HepG2 (cell line): Measurements from ENCODE around the gene ZG16. TPM values are rescaled to one million over a fixed set of nuclear protein-coding genes. Genes with fewer than 3 reads are reported as not detected.

ENCODE experiments used
- HOXA7 ChIP-seq: sonication (generic); formaldehyde crosslinking; IDR thresholded peaks from 2 replicates; pipeline ENCODE4 v1.8.1; 2022; ENCODE audit warnings: mild to moderate bottlenecking, missing genetic modification reagents, moderate library complexity
- REXO4 ChIP-seq: sonication (generic); formaldehyde crosslinking; IDR thresholded peaks from 2 replicates; pipeline ENCODE4 v1.8.0; 2022; ENCODE audit warnings: missing genetic modification reagents, mild to moderate bottlenecking, borderline replicate concordance
- ZNF30 ChIP-seq: sonication (generic); formaldehyde crosslinking; IDR thresholded peaks from 2 replicates; pipeline ENCODE4 v1.5.0; 2020; ENCODE audit warnings: mild to moderate bottlenecking, missing genetic modification reagents
- ZNF382 ChIP-seq: sonication (generic); formaldehyde crosslinking; IDR thresholded peaks from 2 replicates; pipeline ENCODE4 v1.5.0; 2020; ENCODE audit warnings: missing genetic modification reagents, mild to moderate bottlenecking, borderline replicate concordance
- ZNF883 ChIP-seq: sonication (generic); formaldehyde crosslinking; IDR thresholded peaks from 2 replicates; pipeline ENCODE4 v1.5.1; 2020; ENCODE audit warnings: mild to moderate bottlenecking, missing genetic modification reagents; ENCODE audit errors: not compliant biosample characterization
- polyA plus RNA-seq, 8 experiments: library from polyadenylated mRNA; depleted of rRNA in 3 of 8; stranded (reverse) in 7 of 8; unstranded in 1 of 8; fragments of >200 nt; fragmentation: Illumina TruSeq in 4 of 8; extraction: Trizol in 4 of 8; gene quantifications; 2 replicates each; pipeline versions ENCODE4 v1.2.1 to v1.2.3, GENCODE V29; 2011 to 2016; ENCODE audit warnings: low read depth in 4 of 8, missing spikeins in 1 of 8, mixed read lengths in 1 of 8; ENCODE audit not compliant: insufficient read depth in 1 of 8
- total RNA-seq, 5 experiments: library from RNA; depleted of rRNA; stranded (reverse); fragments of >200 nt; fragmentation: Illumina TruSeq; extraction: Trizol; gene quantifications; 2 replicates each; pipeline ENCODE4 v1.2.3, GENCODE V29; 2016; ENCODE audit warnings: low read depth in 1 of 5
- TF ChIP-seq, protein P1 (sequence below): sonication (generic); formaldehyde crosslinking; IDR thresholded peaks from 2 replicates; pipeline ENCODE4 v1.4.0; 2020; ENCODE audit warnings: mild to moderate bottlenecking, missing genetic modification reagents
- TF ChIP-seq, protein P2 (sequence below): sonication (generic); formaldehyde crosslinking; IDR thresholded peaks from 2 replicates; pipeline ENCODE4 v1.8.0; 2022; ENCODE audit warnings: low read depth, missing genetic modification reagents
- TF ChIP-seq, protein P3 (sequence below): sonication (generic); formaldehyde crosslinking; IDR thresholded peaks from 2 replicates; pipeline ENCODE4 v1.5.1; 2020; ENCODE audit warnings: mild to moderate bottlenecking, moderate library complexity, missing genetic modification reagents
- TF ChIP-seq, protein P4 (sequence below), 2 experiments: fragments of 450-650 bp in 1 of 2; sonication (generic) in 1 of 2; formaldehyde crosslinking in 1 of 2; IDR thresholded peaks; 2 replicates each; pipeline versions ENCODE4 v1.6.1 to v1.8.0; 2016 to 2022; ENCODE audit warnings: antibody characterized with exemption in 1 of 2, mild to moderate bottlenecking in 1 of 2, missing genetic modification reagents in 1 of 2

ZG16 gene
- total and polyA plus RNA-seq, 2 of the 13 experiments (the other 11 are each of a cell fraction or from before 2014, with no cell fraction given), result 0.04 to 0.07 TPM

DNA sequence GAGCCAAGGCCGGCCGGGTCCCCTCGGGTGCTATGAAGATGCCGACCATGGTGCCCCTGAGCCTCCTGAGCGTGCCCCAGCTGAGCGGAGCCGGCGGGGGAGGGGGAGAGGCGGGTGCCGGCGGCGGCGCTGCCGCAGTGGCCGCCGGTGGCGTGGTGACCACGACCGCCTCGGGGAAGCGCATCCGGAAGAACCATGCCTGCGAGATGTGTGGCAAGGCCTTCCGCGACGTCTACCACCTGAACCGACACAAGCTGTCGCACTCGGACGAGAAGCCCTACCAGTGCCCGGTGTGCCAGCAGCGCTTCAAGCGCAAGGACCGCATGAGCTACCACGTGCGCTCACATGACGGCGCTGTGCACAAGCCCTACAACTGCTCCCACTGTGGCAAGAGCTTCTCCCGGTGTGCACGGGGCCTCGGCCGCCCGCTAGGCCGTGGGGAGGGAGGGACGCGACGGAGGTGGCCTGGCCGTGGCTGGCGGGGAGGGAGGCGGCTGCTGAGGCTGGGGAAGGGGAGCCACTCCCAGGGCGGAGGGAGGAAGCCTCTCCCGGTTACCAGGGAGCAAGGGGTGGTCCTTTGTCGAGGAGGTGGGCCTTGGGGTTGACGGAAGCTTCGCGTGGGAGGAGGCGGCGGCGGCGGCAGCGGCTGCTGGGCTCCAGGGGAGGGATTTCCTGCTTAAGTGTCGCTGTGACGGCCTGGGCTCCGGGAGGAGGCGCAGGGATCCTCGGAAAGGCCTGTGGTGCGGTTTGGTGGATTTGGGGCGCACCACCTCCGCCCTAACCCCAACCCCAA, 29.6 kb downstream of the ZG16 start (continued):
- TF ChIP-seq, protein P1, sequence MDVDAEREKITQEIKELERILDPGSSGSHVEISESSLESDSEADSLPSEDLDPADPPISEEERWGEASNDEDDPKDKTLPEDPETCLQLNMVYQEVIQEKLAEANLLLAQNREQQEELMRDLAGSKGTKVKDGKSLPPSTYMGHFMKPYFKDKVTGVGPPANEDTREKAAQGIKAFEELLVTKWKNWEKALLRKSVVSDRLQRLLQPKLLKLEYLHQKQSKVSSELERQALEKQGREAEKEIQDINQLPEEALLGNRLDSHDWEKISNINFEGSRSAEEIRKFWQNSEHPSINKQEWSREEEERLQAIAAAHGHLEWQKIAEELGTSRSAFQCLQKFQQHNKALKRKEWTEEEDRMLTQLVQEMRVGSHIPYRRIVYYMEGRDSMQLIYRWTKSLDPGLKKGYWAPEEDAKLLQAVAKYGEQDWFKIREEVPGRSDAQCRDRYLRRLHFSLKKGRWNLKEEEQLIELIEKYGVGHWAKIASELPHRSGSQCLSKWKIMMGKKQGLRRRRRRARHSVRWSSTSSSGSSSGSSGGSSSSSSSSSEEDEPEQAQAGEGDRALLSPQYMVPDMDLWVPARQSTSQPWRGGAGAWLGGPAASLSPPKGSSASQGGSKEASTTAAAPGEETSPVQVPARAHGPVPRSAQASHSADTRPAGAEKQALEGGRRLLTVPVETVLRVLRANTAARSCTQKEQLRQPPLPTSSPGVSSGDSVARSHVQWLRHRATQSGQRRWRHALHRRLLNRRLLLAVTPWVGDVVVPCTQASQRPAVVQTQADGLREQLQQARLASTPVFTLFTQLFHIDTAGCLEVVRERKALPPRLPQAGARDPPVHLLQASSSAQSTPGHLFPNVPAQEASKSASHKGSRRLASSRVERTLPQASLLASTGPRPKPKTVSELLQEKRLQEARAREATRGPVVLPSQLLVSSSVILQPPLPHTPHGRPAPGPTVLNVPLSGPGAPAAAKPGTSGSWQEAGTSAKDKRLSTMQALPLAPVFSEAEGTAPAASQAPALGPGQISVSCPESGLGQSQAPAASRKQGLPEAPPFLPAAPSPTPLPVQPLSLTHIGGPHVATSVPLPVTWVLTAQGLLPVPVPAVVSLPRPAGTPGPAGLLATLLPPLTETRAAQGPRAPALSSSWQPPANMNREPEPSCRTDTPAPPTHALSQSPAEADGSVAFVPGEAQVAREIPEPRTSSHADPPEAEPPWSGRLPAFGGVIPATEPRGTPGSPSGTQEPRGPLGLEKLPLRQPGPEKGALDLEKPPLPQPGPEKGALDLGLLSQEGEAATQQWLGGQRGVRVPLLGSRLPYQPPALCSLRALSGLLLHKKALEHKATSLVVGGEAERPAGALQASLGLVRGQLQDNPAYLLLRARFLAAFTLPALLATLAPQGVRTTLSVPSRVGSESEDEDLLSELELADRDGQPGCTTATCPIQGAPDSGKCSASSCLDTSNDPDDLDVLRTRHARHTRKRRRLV, result peak; percentile 96
- TF ChIP-seq ZNF883 (CRISPR knock-in tag) (peak; percentile 99), ZNF382 (no peak), REXO4 (CRISPR knock-in tag) (peak; percentile 97), HOXA7 (peak; percentile 98), ZNF30 (CRISPR knock-in tag) (peak; percentile 99)
- TF ChIP-seq, protein P2, sequence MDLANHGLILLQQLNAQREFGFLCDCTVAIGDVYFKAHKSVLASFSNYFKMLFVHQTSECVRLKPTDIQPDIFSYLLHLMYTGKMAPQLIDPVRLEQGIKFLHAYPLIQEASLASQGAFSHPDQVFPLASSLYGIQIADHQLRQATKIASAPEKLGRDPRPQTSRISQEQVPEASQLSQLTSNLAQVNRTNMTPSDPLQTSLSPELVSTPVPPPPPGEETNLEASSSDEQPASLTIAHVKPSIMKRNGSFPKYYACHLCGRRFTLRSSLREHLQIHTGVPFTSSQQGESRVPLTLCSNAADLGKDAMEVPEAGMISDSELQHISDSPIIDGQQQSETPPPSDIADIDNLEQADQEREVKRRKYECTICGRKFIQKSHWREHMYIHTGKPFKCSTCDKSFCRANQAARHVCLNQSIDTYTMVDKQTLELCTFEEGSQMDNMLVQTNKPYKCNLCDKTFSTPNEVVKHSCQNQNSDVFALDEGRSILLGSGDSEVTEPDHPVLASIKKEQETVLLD, result peak; percentile 93
- TF ChIP-seq, protein P3, sequence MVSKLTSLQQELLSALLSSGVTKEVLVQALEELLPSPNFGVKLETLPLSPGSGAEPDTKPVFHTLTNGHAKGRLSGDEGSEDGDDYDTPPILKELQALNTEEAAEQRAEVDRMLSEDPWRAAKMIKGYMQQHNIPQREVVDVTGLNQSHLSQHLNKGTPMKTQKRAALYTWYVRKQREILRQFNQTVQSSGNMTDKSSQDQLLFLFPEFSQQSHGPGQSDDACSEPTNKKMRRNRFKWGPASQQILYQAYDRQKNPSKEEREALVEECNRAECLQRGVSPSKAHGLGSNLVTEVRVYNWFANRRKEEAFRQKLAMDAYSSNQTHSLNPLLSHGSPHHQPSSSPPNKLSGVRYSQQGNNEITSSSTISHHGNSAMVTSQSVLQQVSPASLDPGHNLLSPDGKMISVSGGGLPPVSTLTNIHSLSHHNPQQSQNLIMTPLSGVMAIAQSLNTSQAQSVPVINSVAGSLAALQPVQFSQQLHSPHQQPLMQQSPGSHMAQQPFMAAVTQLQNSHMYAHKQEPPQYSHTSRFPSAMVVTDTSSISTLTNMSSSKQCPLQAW (CRISPR knock-in tag), result peak; percentile 68
- TF ChIP-seq, protein P4, sequence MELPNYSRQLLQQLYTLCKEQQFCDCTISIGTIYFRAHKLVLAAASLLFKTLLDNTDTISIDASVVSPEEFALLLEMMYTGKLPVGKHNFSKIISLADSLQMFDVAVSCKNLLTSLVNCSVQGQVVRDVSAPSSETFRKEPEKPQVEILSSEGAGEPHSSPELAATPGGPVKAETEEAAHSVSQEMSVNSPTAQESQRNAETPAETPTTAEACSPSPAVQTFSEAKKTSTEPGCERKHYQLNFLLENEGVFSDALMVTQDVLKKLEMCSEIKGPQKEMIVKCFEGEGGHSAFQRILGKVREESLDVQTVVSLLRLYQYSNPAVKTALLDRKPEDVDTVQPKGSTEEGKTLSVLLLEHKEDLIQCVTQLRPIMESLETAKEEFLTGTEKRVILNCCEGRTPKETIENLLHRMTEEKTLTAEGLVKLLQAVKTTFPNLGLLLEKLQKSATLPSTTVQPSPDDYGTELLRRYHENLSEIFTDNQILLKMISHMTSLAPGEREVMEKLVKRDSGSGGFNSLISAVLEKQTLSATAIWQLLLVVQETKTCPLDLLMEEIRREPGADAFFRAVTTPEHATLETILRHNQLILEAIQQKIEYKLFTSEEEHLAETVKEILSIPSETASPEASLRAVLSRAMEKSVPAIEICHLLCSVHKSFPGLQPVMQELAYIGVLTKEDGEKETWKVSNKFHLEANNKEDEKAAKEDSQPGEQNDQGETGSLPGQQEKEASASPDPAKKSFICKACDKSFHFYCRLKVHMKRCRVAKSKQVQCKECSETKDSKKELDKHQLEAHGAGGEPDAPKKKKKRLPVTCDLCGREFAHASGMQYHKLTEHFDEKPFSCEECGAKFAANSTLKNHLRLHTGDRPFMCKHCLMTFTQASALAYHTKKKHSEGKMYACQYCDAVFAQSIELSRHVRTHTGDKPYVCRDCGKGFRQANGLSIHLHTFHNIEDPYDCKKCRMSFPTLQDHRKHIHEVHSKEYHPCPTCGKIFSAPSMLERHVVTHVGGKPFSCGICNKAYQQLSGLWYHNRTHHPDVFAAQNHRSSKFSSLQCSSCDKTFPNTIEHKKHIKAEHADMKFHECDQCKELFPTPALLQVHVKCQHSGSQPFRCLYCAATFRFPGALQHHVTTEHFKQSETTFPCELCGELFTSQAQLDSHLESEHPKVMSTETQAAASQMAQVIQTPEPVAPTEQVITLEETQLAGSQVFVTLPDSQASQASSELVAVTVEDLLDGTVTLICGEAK (IDR thresholded peaks at IDR 0.05), result no peak
- TF ChIP-seq, protein P4 (CRISPR knock-in tag; IDR thresholded peaks at IDR 0.05), result peak; percentile 96
